ENCODE measurements around the gene LILRB4. TPM values are rescaled to one million over a fixed set of nuclear protein-coding genes. Genes with fewer than 3 reads are reported as not detected.

The LILRB4 gene
- total RNA-seq: not detected in 2 replicates

DNA sequence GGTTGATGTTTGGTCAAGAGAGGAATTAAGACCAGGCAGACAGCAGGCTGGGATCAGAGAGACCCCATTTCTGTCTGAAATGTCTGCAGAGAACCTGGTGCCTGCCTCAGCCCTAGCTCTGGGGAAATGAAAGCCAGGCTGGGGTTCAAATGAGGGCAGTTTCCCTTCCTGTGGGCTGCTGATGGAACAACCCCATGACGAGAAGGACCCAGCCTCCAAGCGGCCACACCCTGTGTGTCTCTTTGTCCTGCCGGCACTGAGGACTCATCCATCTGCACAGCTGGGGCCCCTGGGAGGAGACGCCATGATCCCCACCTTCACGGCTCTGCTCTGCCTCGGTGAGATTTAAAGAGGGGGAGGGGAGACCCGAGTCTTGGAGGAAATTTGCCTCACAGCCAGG is at the start of gene LILRB4:
LILRB4 (plus strand) TSS at position 256 of the 400 bp plus-strand sequence; CDS start at position 305, 49 bp downstream.

DNA sequence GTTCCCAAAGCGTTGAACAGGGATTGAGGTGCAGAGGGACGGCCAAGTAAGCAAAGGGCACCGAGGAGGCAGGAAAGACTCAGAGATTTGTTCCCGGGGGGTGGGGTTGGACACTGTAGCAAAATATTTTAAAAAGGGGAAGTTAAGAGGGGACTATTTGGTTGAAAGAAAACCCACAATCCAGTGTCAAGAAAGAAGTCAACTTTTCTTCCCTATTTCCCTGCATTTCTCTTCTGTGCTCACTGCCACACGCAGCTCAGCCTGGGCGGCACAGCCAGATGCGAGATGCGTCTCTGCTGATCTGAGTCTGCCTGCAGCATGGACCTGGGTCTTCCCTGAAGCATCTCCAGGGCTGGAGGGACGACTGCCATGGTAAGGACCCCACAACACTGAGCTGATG is 32.5 kb upstream of the LILRB4 start, which contains the start of gene LILRB1:
LILRB1 (plus strand) TSS at position 223 of the 400 bp plus-strand sequence. CDS start 590 bp downstream, outside the sequence.

Small RNAs within 50 kb of the gene (small RNA-seq; reads per million reads assigned to genes)
- gene AC245036.3 (not detected), gene AC245128.2 (not detected), gene MIR8061 (not detected)

Other genes with a start within 250 kb of the LILRB4 start
- not detected in 2 replicates for gene TTYH1, start 247.5 kb upstream of the LILRB4 start, total RNA-seq
- 50.7 and 57.1 TPM in 2 replicates for gene LENG8, start 213.8 kb upstream of the LILRB4 start, total RNA-seq
- gene LENG9, start 199.2 kb upstream of the LILRB4 start, total RNA-seq: 4.9 and 7.3 TPM in 2 replicates
- 7.6 and 18.4 TPM in 2 replicates for gene CDC42EP5, start 189.7 kb upstream of the LILRB4 start, total RNA-seq
- gene LAIR2, start 160.2 kb upstream of the LILRB4 start, total RNA-seq: not detected in 2 replicates
- not detected in 2 replicates for gene LILRA2, start 89.2 kb upstream of the LILRB4 start, total RNA-seq
- not detected in 2 replicates for gene LILRA1, start 69.4 kb upstream of the LILRB4 start, total RNA-seq
- not detected in 2 replicates for gene LILRB1, start 32.5 kb upstream of the LILRB4 start, total RNA-seq
- gene KIR3DL3, start 61.5 kb downstream of the LILRB4 start, total RNA-seq: not detected in 2 replicates
- not detected in 2 replicates for gene KIR2DL3, start 75.5 kb downstream of the LILRB4 start, total RNA-seq
- gene KIR2DL1, start 106.8 kb downstream of the LILRB4 start, total RNA-seq: not detected in 2 replicates
- not detected in 2 replicates for gene KIR2DL4, start 140.6 kb downstream of the LILRB4 start, total RNA-seq
- gene KIR3DL1, start 153.5 kb downstream of the LILRB4 start, total RNA-seq: not detected in 2 replicates
- gene KIR2DS4, start 169.7 kb downstream of the LILRB4 start, total RNA-seq: not detected in 2 replicates
- gene KIR3DL2, start 187.5 kb downstream of the LILRB4 start, total RNA-seq: not detected in 2 replicates
- not detected in 2 replicates for gene FCAR, start 211.2 kb downstream of the LILRB4 start, total RNA-seq
- not detected in 2 replicates for gene NCR1, start 243.2 kb downstream of the LILRB4 start, total RNA-seq

All from subcutaneous preadipocyte (primary cell).